Fibroblast of lung (primary cell): ENCODE measurements around the gene NOL3.

Experiments used
- EZH2 ChIP-seq: IDR thresholded peaks from 2 replicates; pipeline ENCODE4 v1.5.1; 2012; ENCODE audit warnings: low read length, control low read depth, mild to moderate bottlenecking; ENCODE audit errors: missing control alignments
- TF ChIP-seq, protein P1 (sequence below), 2 donors: IDR thresholded peaks in 1 of 2; conservative IDR thresholded peaks in 1 of 2; 1 replicate in 1 of 2; 2 replicates in 1 of 2; pipeline ENCODE4 v1.5.1; 2011 to 2012; ENCODE audit warnings: low read length in 2 of 2, control low read depth in 1 of 2, inconsistent platforms in 1 of 2, low read depth in 1 of 2, mild to moderate bottlenecking in 1 of 2

DNA sequence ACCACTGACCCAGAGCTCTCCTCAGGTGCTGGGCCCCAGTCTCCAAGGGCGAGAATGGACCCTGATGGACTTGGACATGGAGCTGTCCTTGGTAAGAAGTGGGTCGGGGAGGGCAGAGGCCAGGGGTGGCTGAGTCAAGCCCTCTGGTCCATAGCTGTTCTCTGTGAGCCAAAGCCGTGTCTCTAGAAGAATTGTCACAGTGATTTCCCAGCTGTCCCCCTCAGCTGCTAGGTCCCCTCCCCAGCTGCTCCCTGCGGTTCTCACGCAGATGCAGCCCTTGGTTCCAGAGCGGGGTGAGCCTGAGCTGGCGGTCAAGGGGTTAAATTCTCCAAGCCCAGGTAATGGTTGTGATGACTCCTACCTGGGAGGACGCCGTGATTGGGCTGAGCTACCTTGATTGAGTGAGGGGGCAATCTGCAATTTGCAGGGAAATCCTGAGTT, 1.3 kb upstream of the NOL3 start:
- TF ChIP-seq, protein P1, sequence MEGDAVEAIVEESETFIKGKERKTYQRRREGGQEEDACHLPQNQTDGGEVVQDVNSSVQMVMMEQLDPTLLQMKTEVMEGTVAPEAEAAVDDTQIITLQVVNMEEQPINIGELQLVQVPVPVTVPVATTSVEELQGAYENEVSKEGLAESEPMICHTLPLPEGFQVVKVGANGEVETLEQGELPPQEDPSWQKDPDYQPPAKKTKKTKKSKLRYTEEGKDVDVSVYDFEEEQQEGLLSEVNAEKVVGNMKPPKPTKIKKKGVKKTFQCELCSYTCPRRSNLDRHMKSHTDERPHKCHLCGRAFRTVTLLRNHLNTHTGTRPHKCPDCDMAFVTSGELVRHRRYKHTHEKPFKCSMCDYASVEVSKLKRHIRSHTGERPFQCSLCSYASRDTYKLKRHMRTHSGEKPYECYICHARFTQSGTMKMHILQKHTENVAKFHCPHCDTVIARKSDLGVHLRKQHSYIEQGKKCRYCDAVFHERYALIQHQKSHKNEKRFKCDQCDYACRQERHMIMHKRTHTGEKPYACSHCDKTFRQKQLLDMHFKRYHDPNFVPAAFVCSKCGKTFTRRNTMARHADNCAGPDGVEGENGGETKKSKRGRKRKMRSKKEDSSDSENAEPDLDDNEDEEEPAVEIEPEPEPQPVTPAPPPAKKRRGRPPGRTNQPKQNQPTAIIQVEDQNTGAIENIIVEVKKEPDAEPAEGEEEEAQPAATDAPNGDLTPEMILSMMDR (conservative IDR thresholded peaks at IDR 0.05 in 1 of 2, IDR thresholded peaks at IDR 0.05 in 1 of 2; ENCODE audit: low read depth in 1 of 2, low read length in 2 of 2), result no peak
- TF ChIP-seq EZH2, result no peak
